ENCODE data around the gene CELF2. TPM values are rescaled to one million over a fixed set of nuclear protein-coding genes. Genes with fewer than 3 reads are reported as not detected.

Gene CELF2
- polyA plus RNA-seq, 1 donor from 2014 or later, result 55.5 TPM

DNA sequence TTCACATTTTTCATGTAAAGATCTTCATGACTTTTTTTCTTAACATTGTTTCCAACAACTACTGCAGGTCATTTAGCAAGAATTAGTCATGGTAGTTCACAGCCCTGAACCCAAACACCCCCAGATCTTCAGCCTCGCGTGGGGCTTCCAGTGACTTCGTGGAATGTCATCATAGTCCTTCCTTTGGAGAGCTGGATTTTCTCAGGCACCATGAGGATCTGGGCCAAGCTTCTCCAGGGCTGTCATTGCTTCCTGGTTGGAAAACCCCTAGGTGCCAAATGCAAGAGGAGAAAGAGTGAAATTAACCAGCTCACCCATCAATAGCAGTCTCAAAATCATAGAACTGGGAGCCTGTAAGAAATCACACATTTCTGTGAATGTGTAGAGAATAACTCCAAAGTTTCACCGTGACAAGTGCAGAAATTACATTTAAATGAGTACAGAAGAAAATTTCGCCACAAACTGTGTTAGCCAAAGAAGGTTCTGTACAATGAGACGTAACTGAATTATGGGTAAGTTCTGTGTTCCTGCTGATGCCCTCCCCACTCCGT is 175.4 kb downstream of the CELF2 start:
- Histone ChIP-seq H3K9me2 (ENCODE audit: insufficient read depth, low read length) (no peaks in the 10 kb centered on the region), H3K79me2 (replicated peaks; ENCODE audit: insufficient read depth, low read length) (peaks cover 16% of the 10 kb centered on the region), H3K27me3 (ENCODE audit: insufficient read depth, low read depth, low read length) (no peaks in the 10 kb centered on the region), H3K36me3 (ENCODE audit: insufficient read depth, low read length) (no peaks in the 10 kb centered on the region), H3K9me3 (ENCODE audit: low read length) (peaks cover 4% of the 10 kb centered on the region), H3F3A (ENCODE audit: insufficient read depth, low read length, poor library complexity, severe bottlenecking) (no peaks in the 10 kb centered on the region), H2AFZ (ENCODE audit: low read depth, low read length) (no peak overlapping the region), H3K9ac (ENCODE audit: low read length) (no peak overlapping the region), H3K27ac (ENCODE audit: low read length) (no peak overlapping the region), H3K4me2 (ENCODE audit: low read length) (no peak overlapping the region), H3K4me3 (ENCODE audit: low read length) (no peak overlapping the region), H4K20me1 (ENCODE audit: insufficient read depth) (peaks cover 3% of the 10 kb centered on the region)
- TF ChIP-seq, protein P1, sequence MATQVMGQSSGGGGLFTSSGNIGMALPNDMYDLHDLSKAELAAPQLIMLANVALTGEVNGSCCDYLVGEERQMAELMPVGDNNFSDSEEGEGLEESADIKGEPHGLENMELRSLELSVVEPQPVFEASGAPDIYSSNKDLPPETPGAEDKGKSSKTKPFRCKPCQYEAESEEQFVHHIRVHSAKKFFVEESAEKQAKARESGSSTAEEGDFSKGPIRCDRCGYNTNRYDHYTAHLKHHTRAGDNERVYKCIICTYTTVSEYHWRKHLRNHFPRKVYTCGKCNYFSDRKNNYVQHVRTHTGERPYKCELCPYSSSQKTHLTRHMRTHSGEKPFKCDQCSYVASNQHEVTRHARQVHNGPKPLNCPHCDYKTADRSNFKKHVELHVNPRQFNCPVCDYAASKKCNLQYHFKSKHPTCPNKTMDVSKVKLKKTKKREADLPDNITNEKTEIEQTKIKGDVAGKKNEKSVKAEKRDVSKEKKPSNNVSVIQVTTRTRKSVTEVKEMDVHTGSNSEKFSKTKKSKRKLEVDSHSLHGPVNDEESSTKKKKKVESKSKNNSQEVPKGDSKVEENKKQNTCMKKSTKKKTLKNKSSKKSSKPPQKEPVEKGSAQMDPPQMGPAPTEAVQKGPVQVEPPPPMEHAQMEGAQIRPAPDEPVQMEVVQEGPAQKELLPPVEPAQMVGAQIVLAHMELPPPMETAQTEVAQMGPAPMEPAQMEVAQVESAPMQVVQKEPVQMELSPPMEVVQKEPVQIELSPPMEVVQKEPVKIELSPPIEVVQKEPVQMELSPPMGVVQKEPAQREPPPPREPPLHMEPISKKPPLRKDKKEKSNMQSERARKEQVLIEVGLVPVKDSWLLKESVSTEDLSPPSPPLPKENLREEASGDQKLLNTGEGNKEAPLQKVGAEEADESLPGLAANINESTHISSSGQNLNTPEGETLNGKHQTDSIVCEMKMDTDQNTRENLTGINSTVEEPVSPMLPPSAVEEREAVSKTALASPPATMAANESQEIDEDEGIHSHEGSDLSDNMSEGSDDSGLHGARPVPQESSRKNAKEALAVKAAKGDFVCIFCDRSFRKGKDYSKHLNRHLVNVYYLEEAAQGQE (IDR thresholded peaks at IDR 0.05; ENCODE audit: borderline replicate concordance), result no peak
- TF ChIP-seq EZH2 (IDR thresholded peaks at IDR 0.05; ENCODE audit: borderline replicate concordance, insufficient read depth, low read length, poor library complexity, severe bottlenecking), result no peak
- no peak for TF ChIP-seq TAF1 (IDR thresholded peaks at IDR 0.05; ENCODE audit: low read depth)
- TF ChIP-seq POLR2AphosphoS5 (IDR thresholded peaks at IDR 0.05), result no peak
- TF ChIP-seq, protein P2, sequence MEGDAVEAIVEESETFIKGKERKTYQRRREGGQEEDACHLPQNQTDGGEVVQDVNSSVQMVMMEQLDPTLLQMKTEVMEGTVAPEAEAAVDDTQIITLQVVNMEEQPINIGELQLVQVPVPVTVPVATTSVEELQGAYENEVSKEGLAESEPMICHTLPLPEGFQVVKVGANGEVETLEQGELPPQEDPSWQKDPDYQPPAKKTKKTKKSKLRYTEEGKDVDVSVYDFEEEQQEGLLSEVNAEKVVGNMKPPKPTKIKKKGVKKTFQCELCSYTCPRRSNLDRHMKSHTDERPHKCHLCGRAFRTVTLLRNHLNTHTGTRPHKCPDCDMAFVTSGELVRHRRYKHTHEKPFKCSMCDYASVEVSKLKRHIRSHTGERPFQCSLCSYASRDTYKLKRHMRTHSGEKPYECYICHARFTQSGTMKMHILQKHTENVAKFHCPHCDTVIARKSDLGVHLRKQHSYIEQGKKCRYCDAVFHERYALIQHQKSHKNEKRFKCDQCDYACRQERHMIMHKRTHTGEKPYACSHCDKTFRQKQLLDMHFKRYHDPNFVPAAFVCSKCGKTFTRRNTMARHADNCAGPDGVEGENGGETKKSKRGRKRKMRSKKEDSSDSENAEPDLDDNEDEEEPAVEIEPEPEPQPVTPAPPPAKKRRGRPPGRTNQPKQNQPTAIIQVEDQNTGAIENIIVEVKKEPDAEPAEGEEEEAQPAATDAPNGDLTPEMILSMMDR (IDR thresholded peaks at IDR 0.05; ENCODE audit: poor library complexity, severe bottlenecking), result no peak
- TF ChIP-seq RAD21 (conservative IDR thresholded peaks at IDR 0.05), result no peak
- TF ChIP-seq EP300 (conservative IDR thresholded peaks at IDR 0.05; ENCODE audit: poor library complexity, severe bottlenecking), result no peak
- no peak for TF ChIP-seq SMC3 (conservative IDR thresholded peaks at IDR 0.05; ENCODE audit: poor library complexity)

DNA sequence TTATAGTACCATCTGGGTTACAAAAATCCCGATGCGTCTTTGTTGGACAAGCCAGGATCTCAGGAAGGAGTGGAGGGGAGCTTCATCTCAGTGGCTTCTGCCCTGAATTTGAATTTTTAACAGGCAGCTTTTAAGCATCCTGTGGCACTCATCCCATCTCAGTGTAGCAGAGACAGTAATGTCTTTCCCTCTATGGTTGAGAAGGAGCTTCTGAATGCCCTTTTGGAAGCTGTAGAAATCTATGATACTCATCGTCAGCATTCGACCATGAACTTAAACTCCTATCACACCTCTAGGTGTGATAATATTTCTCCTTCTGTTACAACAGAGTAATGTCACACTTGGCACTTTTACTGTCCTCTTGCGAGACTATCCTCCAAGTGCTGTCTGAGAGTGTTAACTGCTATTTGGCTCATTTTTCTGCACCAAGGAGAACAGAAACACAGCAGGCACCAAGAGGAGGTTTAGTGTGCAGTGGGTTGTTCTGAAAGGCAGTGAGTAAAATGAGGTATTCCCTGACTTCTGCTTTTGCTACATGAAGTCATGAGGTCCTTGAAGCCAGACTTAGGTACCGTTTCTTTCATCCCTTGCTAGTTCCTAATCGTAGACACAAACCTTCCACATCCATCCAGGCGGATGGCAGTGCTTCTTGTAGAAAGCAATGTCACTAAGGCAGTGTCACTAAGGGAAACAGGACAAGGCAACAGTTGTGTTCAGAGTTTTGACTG is 177.4 kb downstream of the CELF2 start:
- TF ChIP-seq MXI1 (conservative IDR thresholded peaks at IDR 0.05; ENCODE audit: poor library complexity, severe bottlenecking), result no peak
- no peak for TF ChIP-seq RAD21 (conservative IDR thresholded peaks at IDR 0.05)
- TF ChIP-seq POLR2AphosphoS5 (IDR thresholded peaks at IDR 0.05), result no peak
- TF ChIP-seq, protein P1 (IDR thresholded peaks at IDR 0.05; ENCODE audit: borderline replicate concordance), result no peak
- Histone ChIP-seq H3K9ac (ENCODE audit: low read length) (no peak overlapping the region), H3F3A (ENCODE audit: insufficient read depth, low read length, poor library complexity, severe bottlenecking) (no peaks in the 10 kb centered on the region), H3K36me3 (ENCODE audit: insufficient read depth, low read length) (no peaks in the 10 kb centered on the region), H3K4me2 (ENCODE audit: low read length) (no peak overlapping the region), H2AFZ (ENCODE audit: low read depth, low read length) (no peak overlapping the region), H3K4me3 (ENCODE audit: low read length) (no peak overlapping the region), H3K27ac (ENCODE audit: low read length) (no peak overlapping the region), H4K20me1 (ENCODE audit: insufficient read depth) (peaks cover 3% of the 10 kb centered on the region), H3K9me2 (ENCODE audit: insufficient read depth, low read length) (no peaks in the 10 kb centered on the region), H3K9me3 (ENCODE audit: low read length) (no peaks in the 10 kb centered on the region), H3K79me2 (replicated peaks; ENCODE audit: insufficient read depth, low read length) (peaks cover 7% of the 10 kb centered on the region), H3K27me3 (ENCODE audit: insufficient read depth, low read depth, low read length) (no peaks in the 10 kb centered on the region)
